Stimulated activated CD8-positive, alpha-beta memory T cell treated with anti-CD3 and anti-CD28 coated beads, Interleukin-12 subunit alpha, Interleukin-12 subunit beta, amount 100 ng/mL, for 4 hours (primary cell): ENCODE results near the gene PSAPL1.

Experiments
- DNase-seq: peaks from one replicate; pipeline ENCODE4 v3.0.0-alpha.2; 2020; ENCODE audit warnings: low read depth

Gene PSAPL1

DNA sequence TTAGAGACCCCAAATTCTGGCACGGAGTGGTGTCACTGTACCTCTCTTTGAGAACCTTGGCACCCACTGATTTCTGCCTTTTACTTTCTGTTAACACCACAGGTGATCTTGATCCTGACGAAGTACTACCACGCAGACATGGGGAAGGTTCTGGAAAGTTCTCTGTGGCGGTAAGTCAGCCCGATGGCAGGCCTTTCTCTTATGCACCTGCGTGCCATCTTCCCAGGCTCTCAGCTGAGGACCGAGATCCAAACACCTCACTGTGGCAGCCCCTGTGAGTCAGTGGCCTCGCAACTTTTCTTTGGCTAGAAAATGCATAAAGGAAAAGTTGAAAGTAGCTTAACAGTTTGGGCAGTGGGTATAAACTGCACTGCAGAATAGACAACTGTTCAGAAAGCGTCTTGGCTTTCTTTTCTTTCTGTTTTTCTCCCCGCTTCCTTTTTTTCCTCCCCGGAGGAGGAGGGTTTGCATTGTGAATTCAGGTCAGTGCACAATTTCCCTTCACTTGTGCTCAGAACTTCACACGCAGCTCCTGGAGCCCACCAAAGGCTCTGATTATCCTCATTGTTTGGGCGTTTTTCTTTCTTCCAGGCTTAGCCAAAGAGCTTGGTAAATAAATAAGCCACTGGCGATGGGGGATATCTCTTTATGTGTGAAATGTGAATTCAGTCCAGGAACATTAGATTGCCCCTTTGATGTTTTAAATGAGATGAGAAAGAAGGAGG is 38.4 kb downstream of the PSAPL1 start:
- no peak for DNase-seq

- DNase-seq = no peak
Observed at GRCh38 chr4:7395645-7396044, 39.1 kb downstream of the PSAPL1 start.

GRCh38 chr4:7394681-7395451 is 39.9 kb downstream of the PSAPL1 start:
- DNase-seq = no peak

DNA sequence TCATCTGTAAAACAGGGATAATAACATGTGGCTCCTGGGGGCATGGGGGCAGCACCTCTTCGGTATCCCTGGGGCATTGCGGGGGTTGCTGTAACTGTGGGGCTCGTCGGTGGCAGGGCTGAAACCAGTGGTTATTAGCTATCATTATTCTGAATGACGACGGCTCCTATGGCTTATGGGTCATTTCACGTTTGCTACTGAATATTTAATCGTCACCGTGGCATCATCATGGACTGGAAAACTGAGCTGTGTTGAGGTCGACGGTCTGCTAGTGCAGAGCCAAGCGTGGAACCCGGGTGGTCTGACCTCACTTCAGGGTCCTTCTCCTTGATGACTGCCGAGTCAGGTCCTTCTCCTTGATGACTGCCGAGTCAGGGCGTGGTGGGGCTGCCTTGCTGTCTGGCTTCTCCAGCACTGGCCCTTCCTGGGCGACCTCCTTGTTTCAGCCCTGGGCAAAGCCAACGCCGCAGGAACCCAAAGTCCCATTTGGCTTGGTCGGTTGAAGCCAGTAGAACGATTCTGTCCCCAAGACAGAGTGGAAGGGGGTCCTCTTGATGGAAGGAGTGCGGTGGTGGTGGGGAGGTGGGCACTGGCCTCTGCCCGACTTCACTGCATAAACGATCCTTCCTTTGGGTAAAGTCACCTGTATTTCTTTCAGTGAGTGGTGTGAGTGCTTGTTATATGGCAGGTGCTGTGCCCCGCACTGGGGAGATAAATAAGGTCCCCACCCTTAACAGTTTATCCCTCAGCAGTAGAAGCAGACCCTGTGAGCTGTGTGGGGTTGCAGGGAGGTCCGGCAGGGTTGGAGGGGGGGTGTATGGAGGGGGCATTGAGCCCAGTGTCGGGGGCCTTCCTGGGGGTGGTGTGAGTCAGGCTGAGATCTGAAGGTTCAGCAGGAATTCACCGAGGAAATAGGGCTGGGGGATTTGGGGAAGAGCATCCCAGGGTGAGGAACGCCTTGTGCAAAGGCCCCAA is 40.8 kb downstream of the PSAPL1 start:
- no peak for DNase-seq

- DNase-seq = no peak
Observed at GRCh38 chr4:7392438-7393421, 42.0 kb downstream of the PSAPL1 start.

GRCh38 chr4:7391637-7392437 is 42.9 kb downstream of the PSAPL1 start:
- no peak for DNase-seq

- DNase-seq = no peak
Observed at GRCh38 chr4:7390906-7391636, 43.7 kb downstream of the PSAPL1 start.

GRCh38 chr4:7390336-7390735 is 44.4 kb downstream of the PSAPL1 start:
- no peak for DNase-seq

GRCh38 chr4:7389719-7390118 is 45.0 kb downstream of the PSAPL1 start:
- no peak for DNase-seq

GRCh38 chr4:7389101-7389701 is 45.5 kb downstream of the PSAPL1 start:
- DNase-seq = no peak

DNA sequence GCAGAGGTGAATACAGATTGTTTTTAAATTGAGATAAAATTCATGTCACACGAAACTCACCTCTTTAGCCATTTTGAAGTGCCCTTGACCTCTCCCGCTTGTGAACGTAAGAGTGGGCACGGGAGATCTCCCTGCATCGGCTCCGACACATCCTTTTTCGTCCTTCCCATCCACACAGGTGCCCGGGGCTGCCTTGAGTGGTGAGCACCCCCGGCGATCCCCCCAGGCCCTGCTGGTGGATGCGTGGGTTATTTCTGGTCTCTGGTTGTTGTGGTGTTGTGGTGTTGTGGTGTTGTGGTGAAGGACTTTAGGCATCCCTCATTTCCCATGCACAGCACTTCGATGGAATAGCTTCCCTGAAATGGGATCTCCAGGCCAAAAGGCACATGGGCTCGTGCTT is 46.1 kb downstream of the PSAPL1 start:
- DNase-seq = no peak

GRCh38 chr4:7387925-7388324 is 46.8 kb downstream of the PSAPL1 start:
- no peak for DNase-seq

DNA sequence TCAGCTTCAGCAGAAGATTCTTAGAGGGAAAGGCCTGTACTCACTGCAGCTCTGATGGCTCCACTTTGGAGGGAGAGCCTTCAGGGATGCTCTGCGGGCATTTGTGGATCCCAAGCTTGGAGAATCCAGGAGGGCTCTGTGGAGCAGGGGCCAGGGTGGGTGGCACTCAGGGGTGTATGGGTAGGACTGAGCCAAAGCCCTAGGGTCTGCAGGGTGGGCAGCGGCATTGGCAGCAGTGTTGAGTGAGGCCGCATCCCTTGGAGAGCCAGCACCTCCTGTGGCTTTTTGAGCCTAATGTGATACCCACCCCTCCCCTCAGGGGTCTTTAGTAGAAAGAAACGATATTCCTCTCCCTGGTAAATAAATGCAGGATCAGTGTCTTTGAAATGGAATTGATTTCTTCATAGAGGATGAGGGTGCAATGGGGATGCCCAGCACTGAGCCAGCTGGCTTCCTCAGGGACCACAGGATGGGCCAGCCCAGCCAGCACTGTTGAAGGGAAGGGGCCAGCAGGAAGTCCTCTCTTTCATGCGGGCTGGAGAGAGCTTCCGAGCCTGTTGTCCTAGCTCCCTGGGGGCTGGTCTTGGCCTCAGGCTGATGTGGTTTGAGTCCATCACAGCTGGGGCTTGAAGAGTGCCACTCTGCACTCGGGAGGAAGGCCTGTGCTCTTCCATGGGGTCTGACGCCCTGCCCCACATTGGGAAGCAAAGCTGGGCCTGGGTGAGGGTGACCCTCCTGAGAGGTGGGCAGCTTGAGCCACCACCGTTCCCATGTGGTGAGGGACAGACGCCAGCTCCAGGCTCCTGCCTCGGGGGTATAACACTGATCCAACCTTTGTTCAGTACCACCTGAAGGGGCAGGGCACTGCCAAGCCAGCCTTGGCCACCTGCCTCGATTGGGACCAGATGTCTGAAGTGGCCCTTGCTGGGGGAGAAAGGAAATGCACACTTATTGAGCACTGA is 49.5 kb downstream of the PSAPL1 start:
- no peak for DNase-seq

DNA sequence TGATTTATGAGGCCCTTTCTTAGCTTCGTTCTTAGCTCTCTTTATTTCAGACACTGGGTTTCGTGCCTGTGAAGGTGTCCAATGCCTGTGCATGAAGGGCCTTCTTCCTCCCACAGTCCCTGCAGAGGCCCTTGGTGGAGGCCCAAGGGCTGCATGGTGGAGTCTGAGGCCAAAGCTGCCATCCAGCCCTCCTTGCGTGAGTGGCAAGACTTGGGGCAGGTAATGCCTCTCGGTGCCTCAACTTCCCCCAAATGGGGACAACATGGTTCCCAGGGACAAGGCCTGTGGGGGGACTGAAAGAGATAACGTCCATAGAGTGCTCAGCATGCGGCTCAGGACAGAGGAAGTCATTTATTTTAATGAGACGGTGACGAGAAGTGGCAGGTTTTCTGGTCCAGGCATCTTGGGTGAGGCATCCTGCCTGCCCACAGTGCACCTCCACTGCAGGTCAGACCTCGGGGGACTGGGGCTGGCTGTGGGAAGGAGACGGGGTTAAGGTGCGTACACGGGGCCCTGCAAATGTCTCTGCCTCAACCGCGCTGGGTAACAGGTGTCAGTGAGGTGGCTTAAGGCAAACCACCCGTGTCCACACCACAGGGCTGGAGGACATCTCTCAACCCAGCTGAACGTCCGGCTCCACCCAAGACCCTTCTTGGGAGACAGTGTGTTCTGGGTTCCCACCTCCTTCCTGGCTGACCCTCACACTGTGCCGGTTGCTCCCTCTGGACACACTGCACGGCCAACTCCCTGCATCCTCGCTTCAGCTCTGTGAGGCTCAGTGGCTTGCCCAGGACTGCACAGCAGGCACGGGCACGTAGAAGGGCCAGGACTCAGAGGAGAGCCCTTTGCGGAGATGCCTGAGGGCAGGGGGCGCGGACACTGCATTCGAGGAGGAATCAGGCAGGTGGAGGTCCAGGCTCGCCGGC is 50.5 kb downstream of the PSAPL1 start:
- DNase-seq = no peak

DNA sequence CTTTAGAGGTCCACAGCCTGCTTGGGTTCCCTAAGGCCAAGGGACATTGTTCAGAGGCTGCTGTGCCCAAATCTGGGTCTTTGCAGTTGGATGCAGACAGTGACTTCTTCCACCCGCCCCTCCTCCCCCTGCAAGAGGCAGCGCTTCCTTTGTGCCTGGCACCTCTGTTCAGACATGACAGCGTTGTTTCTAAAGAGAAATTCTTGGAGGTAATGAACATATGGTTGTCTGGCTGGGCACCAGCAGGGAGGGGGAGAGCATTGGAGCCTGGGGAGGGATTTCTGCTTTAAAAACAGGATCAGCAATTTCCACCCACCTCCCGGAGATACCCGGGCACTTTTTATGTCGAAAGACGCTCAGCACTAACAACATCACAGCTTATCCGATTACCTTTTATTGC is 51.5 kb downstream of the PSAPL1 start:
- no peak for DNase-seq

DNA sequence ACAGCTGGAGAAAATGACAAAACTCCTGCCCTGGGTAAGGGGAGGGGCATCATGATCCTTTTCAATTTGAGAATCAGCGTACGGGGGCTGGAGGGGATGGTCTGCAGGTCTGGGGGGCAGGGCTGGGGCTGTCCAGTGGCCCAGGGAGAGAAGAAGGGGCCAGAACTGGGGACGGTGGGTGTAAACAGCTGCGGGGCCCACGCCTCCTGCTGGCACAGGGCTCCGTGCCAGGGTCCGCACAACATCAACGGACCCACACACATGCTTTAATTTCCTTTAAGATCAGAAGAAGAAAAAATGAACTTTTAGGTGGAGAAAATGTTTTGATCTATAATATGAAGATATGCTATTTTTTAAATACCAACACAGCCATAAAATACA is 52.1 kb downstream of the PSAPL1 start:
- DNase-seq = no peak
